IMR-90 (cell line): ENCODE measurements around the gene TMUB2. TPM values are rescaled to one million over a fixed set of nuclear protein-coding genes. Genes with fewer than 3 reads are reported as not detected.

Experiments used
- ATAC-seq: fragments of 200-7000 bp; cut with Tn5 transposase; 2 replicates; pipeline ENCODE4 v1.9.1; 2020; ENCODE audit warnings: low read depth, mild to moderate bottlenecking, moderate library complexity
- BruUV-seq: library from RNA; stranded (reverse); fragments of 400-500 nt; replicated peaks from 2 replicates; lab custom pipeline; 2021; lab: Mats Ljungman, UMichigan
- CTCF ChIA-PET: fragments of 300-600 bp; formaldehyde crosslinking; extraction: SDS; loops from one replicate; lab custom pipeline; 2021; ENCODE audit warnings: antibody characterized with exemption; lab: Yijun Ruan, JAX
- POLR2A ChIA-PET: fragments of 300-600 bp; sonication (Branson Sonifier 250); formaldehyde crosslinking; loops from one replicate; lab custom pipeline; 2022; ENCODE audit warnings: antibody characterized with exemption; ENCODE audit not compliant: unreplicated experiment; lab: Charles Lee
- DNase-seq: peaks from one replicate; pipeline ENCODE4 v3.0.0; 2013
- H2AFZ ChIP-seq: replicated peaks from 2 replicates; pipeline ENCODE3; 2013; ENCODE audit warnings: low read length, mild to moderate bottlenecking; ENCODE audit not compliant: poor library complexity
- H2AK5ac ChIP-seq: 2 replicates; pipeline ENCODE4 v1.6.1; 2013; ENCODE audit warnings: low read depth, low read length, inconsistent platforms
- H2AK9ac ChIP-seq: replicated peaks from 2 replicates; pipeline ENCODE3; 2013; ENCODE audit warnings: mild to moderate bottlenecking, low read depth, low read length, moderate library complexity; ENCODE audit not compliant: poor library complexity
- H2BK120ac ChIP-seq: 2 replicates; pipeline ENCODE4 v1.6.1; 2013; ENCODE audit warnings: low read depth, low read length, inconsistent platforms
- H2BK15ac ChIP-seq: 3 replicates; pipeline ENCODE4 v1.6.1; 2013; ENCODE audit warnings: low read depth, low read length, inconsistent platforms
- H2BK20ac ChIP-seq: 2 replicates; pipeline ENCODE4 v1.6.1; 2013; ENCODE audit warnings: low read depth, mild to moderate bottlenecking, inconsistent platforms, low read length, moderate library complexity
- H2BK5ac ChIP-seq: 2 replicates; pipeline ENCODE4 v1.6.1; 2013; ENCODE audit warnings: mild to moderate bottlenecking, low read depth, low read length, inconsistent platforms; ENCODE audit not compliant: poor library complexity, severe bottlenecking
- H3K14ac ChIP-seq: replicated peaks from 2 replicates; pipeline ENCODE4 v1.6.1; 2013; ENCODE audit warnings: low read depth, low read length, inconsistent platforms
- H3K18ac ChIP-seq: 2 replicates; pipeline ENCODE4 v1.6.1; 2013; ENCODE audit warnings: low read depth, low read length, control low read depth
- H3K23ac ChIP-seq: 2 replicates; pipeline ENCODE4 v1.6.1; 2013; ENCODE audit warnings: low read depth, low read length, inconsistent platforms
- H3K27ac ChIP-seq: 2 replicates; pipeline ENCODE4 v1.5.1; 2013; ENCODE audit warnings: mild to moderate bottlenecking, control low read depth, low read length; ENCODE audit not compliant: insufficient read depth
- H3K27me3 ChIP-seq: 2 replicates; pipeline ENCODE4 v1.6.1; 2013; ENCODE audit warnings: low read length; ENCODE audit not compliant: control insufficient read depth, insufficient read depth
- H3K36me3 ChIP-seq: 2 replicates; pipeline ENCODE4 v1.6.1; 2013; ENCODE audit warnings: low read length, mixed read lengths; ENCODE audit not compliant: control insufficient read depth, insufficient read depth
- H3K4ac ChIP-seq: 2 replicates; pipeline ENCODE4 v1.6.1; 2013; ENCODE audit warnings: low read depth, low read length, inconsistent platforms
- H3K4me1 ChIP-seq: 2 replicates; pipeline ENCODE4 v1.6.1; 2013; ENCODE audit warnings: low read length, mixed read lengths; ENCODE audit not compliant: control insufficient read depth, insufficient read depth
- H3K4me2 ChIP-seq: 2 replicates; pipeline ENCODE4 v1.6.1; 2013; ENCODE audit warnings: low read depth, mild to moderate bottlenecking, control low read depth, low read length, moderate library complexity
- H3K4me3 ChIP-seq: 2 replicates; pipeline ENCODE4 v1.5.1; 2013; ENCODE audit warnings: low read depth, mild to moderate bottlenecking, control low read depth, low read length, moderate library complexity; ENCODE audit not compliant: insufficient read depth
- H3K56ac ChIP-seq: 2 replicates; pipeline ENCODE4 v1.6.1; 2013; ENCODE audit warnings: low read length, inconsistent platforms; ENCODE audit not compliant: insufficient read depth; ENCODE audit errors: extremely low read depth
- H3K79me1 ChIP-seq, 2 experiments: 2 replicates each; pipeline ENCODE4 v1.6.1; 2013; ENCODE audit warnings: low read length in 2 of 2, inconsistent platforms in 1 of 2, low read depth in 1 of 2
- H3K9ac ChIP-seq: 2 replicates; pipeline ENCODE4 v1.6.1; 2013; ENCODE audit warnings: low read depth, low read length, control low read depth
- H3K9me1 ChIP-seq: 2 replicates; pipeline ENCODE4 v1.6.1; 2013; ENCODE audit warnings: low read length, inconsistent platforms; ENCODE audit not compliant: insufficient read depth
- H3K9me3 ChIP-seq: 2 replicates; pipeline ENCODE4 v1.6.1; 2013; ENCODE audit warnings: low read length; ENCODE audit not compliant: control insufficient read depth, insufficient read depth
- H4K20me1 ChIP-seq: 2 replicates; pipeline ENCODE4 v1.6.1; 2013; ENCODE audit warnings: low read length, inconsistent platforms; ENCODE audit not compliant: insufficient read depth
- H4K5ac ChIP-seq: 2 replicates; pipeline ENCODE4 v1.6.1; 2013; ENCODE audit warnings: mild to moderate bottlenecking, low read depth, low read length, control low read depth
- H4K8ac ChIP-seq, 2 experiments: 2 replicates each; pipeline ENCODE4 v1.6.1; 2013; ENCODE audit warnings: low read depth in 2 of 2, low read length in 2 of 2, control low read depth in 1 of 2, inconsistent platforms in 1 of 2
- H4K91ac ChIP-seq: 2 replicates; pipeline ENCODE4 v1.6.1; 2013; ENCODE audit warnings: low read depth, low read length, inconsistent platforms; ENCODE audit not compliant: insufficient read depth
- CEBPB ChIP-seq: IDR thresholded peaks from 2 replicates; pipeline ENCODE4 v1.6.1; 2012; ENCODE audit warnings: low read depth, low read length, improper control_type of control experiment
- CTCF ChIP-seq: conservative IDR thresholded peaks from 2 replicates; pipeline ENCODE4 v1.5.1; 2012; ENCODE audit warnings: mild to moderate bottlenecking, low read depth, low read length, improper control_type of control experiment
- ELK1 ChIP-seq: fragments of 150-350 bp; IDR thresholded peaks from 2 replicates; pipeline ENCODE4 v1.6.1; 2016; ENCODE audit warnings: low read depth, mild to moderate bottlenecking, low read length, moderate library complexity, borderline replicate concordance
- MXI1 ChIP-seq: IDR thresholded peaks from 2 replicates; pipeline ENCODE4 v1.6.1; 2012; ENCODE audit warnings: low read depth, mild to moderate bottlenecking, low read length, moderate library complexity, borderline replicate concordance
- NFE2L2 ChIP-seq: fragments of 150-350 bp; IDR thresholded peaks from 2 replicates; pipeline ENCODE4 v1.6.1; 2016; ENCODE audit warnings: low read depth, mild to moderate bottlenecking, low read length
- POLR2A ChIP-seq: IDR thresholded peaks from 2 replicates; pipeline ENCODE4 v1.6.1; 2012; ENCODE audit warnings: mild to moderate bottlenecking, low read depth, low read length
- RFX5 ChIP-seq: IDR thresholded peaks from 2 replicates; pipeline ENCODE4 v1.8.0; 2012; ENCODE audit warnings: low read depth, mild to moderate bottlenecking, low read length, moderate library complexity
- SMC3 ChIP-seq: fragments of 150-350 bp; IDR thresholded peaks from 2 replicates; pipeline ENCODE4 v1.6.1; 2016; ENCODE audit warnings: low read depth, mild to moderate bottlenecking, antibody characterized with exemption, low read length, moderate library complexity
- WGBS, 2 experiments: methylation state at CpG; one replicate each; pipeline versions ENCODE4 v1.1.5 to v1.1.7; 2013; ENCODE audit warnings: missing lambda C conversion rate in 2 of 2; ENCODE audit not compliant: insufficient read length in 1 of 2; ENCODE audit errors: extremely low coverage in 2 of 2; 5-methylcytosine and 5-hydroxymethylcytosine counted together
- dilution Hi-C: fragments of 300-500 bp; cut with HindIII; formaldehyde crosslinking; loops from one replicate; pipeline ENCODE4 v1.14.3; 2018; ENCODE audit warnings: low sequenced_read_pairs; ENCODE audit not compliant: unreplicated experiment
- in situ Hi-C: fragments of 300-500 bp; cut with MboI; formaldehyde crosslinking; loops from 3 replicates; pipeline ENCODE4 v1.14.3; 2019; ENCODE audit warnings: low sequenced_read_pairs, inconsistent platforms, mixed read lengths
- intact Hi-C: fragments of 100-400 bp; cut with micrococcal nuclease; formaldehyde crosslinking; loops from 2 replicates; pipeline ENCODE4 v1.10.0; 2022
- polyA plus RNA-seq, 3 experiments: library from polyadenylated mRNA; depleted of rRNA; stranded (reverse); fragments of >200 nt; gene quantifications; 2 replicates each; pipeline ENCODE4 v1.2.3, GENCODE V29; 2012; ENCODE audit warnings: low replicate concordance in 1 of 3
- total RNA-seq: library from RNA; depleted of rRNA; stranded (reverse); fragments of >200 nt; gene quantifications from 2 replicates; pipeline ENCODE4 v1.2.3, GENCODE V29; 2012

Gene TMUB2
- total and polyA plus RNA-seq, 2 of the 4 experiments (the other 2 are of a cell fraction): 16.5 to 42.5 TPM

- intact Hi-C loops: no loop called here
- no peak overlapping the region for H3K27ac ChIP-seq
- BruUV-seq: no TSS peak
- no peaks in the 10 kb centered on the region for H3K4me1 ChIP-seq
- no peak for TF ChIP-seq MXI1
- no peak for TF ChIP-seq POLR2A
- no peak for TF ChIP-seq CTCF
- TF ChIP-seq RFX5: no peak
- TF ChIP-seq CEBPB: no peak
- TF ChIP-seq ELK1: no peak
- no peak for TF ChIP-seq SMC3
- TF ChIP-seq NFE2L2: no peak
- H2AK5ac ChIP-seq: no peak overlapping the region
- POLR2A ChIA-PET: no interaction called here
- dilution Hi-C loops: no loop called here
- H4K8ac ChIP-seq: no peak overlapping the region
- H4K5ac ChIP-seq: no peak overlapping the region
- H3K9me3 ChIP-seq: no peaks in the 10 kb centered on the region
- H2BK120ac ChIP-seq: no peak overlapping the region
- no peak for ATAC-seq
- no peak overlapping the region for H2AK9ac ChIP-seq
- H3K18ac ChIP-seq: no peak overlapping the region
- no peak overlapping the region for H3K9ac ChIP-seq
- in situ Hi-C loops: no loop called here
- peaks cover 24% of the 10 kb centered on the region; the same call in 1 of the 2 replicates for H3K27me3 ChIP-seq
- H3K36me3 ChIP-seq: no peaks in the 10 kb centered on the region
- no peak overlapping the region for H4K91ac ChIP-seq
- H2BK20ac ChIP-seq: no peak overlapping the region
- no peak overlapping the region for H2AFZ ChIP-seq
- no CpG with 5 or more reads among the region's 7 CpGs for WGBS, 2 experiments
- no peak overlapping the region for H3K4ac ChIP-seq
- H3K9me1 ChIP-seq: no peaks in the 10 kb centered on the region
- no peak overlapping the region for H3K14ac ChIP-seq
- H3K56ac ChIP-seq: no peak overlapping the region
- H2BK15ac ChIP-seq: no peak overlapping the region
- CTCF ChIA-PET: no interaction called here
- no peak overlapping the region for H3K4me3 ChIP-seq
- H3K23ac ChIP-seq: no peak overlapping the region
- no peak overlapping the region for H2BK5ac ChIP-seq
- no peaks in the 10 kb centered on the region for H3K79me1 ChIP-seq
- no peaks in the 10 kb centered on the region for H4K20me1 ChIP-seq
- no peak for DNase-seq
- no peak overlapping the region for H3K4me2 ChIP-seq
Observed at GRCh38 chr17:44232061-44232460, 45.3 kb downstream of the TMUB2 start.
